ENCODE results near the gene EMX2.
"Not testable (repeated sequence)": the region's sequence is repeated elsewhere in the genome, so short reads cannot be mapped to it uniquely, and the experiment has no call there.

The EMX2 gene

GRCh38 chr10:117542706-117543224, at the start of gene EMX2:
Gene EMX2, plus strand, starts transcription at chr10:117542746. Its CDS starts 522 bp downstream, at chr10:117543268.
- DNase-seq: no peak

GRCh38 chr10:117496031-117496430, 46.5 kb upstream of the EMX2 start:
- no peak for DNase-seq

- peak; percentile 21 for DNase-seq
These were observed 45.9 kb upstream of the EMX2 start for GRCh38 chr10:117496616-117497028.

GRCh38 chr10:117497736-117498135, 44.8 kb upstream of the EMX2 start:
- DNase-seq: no peak

GRCh38 chr10:117499248-117500105, 43.1 kb upstream of the EMX2 start:
- no peak for DNase-seq

- DNase-seq: no peak
These were observed 42.1 kb upstream of the EMX2 start for GRCh38 chr10:117500456-117500855.

GRCh38 chr10:117501460-117502035, 41.0 kb upstream of the EMX2 start:
- no peak for DNase-seq

GRCh38 chr10:117502421-117503243, 39.9 kb upstream of the EMX2 start:
- no peak for DNase-seq

- DNase-seq: no peak
These were observed 39.0 kb upstream of the EMX2 start for GRCh38 chr10:117503244-117504205.

GRCh38 chr10:117504562-117504961, 38.0 kb upstream of the EMX2 start:
- no peak for DNase-seq

GRCh38 chr10:117507081-117507480, 35.5 kb upstream of the EMX2 start:
- DNase-seq: not testable (repeated sequence)

GRCh38 chr10:117509573-117509972, 33.0 kb upstream of the EMX2 start:
- DNase-seq: no peak

GRCh38 chr10:117511601-117512390, 30.8 kb upstream of the EMX2 start:
- DNase-seq: no peak

- no peak for DNase-seq
These were observed 27.6 kb upstream of the EMX2 start for GRCh38 chr10:117514971-117515370.

- DNase-seq: no peak
These were observed 25.9 kb upstream of the EMX2 start for GRCh38 chr10:117516681-117517080.

- DNase-seq: no peak
These were observed 24.3 kb upstream of the EMX2 start for GRCh38 chr10:117518246-117518645.

GRCh38 chr10:117519286-117519685, 23.3 kb upstream of the EMX2 start:
- DNase-seq: no peak

GRCh38 chr10:117519879-117520278, 22.7 kb upstream of the EMX2 start:
- no peak for DNase-seq

GRCh38 chr10:117530791-117531190, 11.8 kb upstream of the EMX2 start:
- DNase-seq: no peak

GRCh38 chr10:117531371-117532002, 11.1 kb upstream of the EMX2 start:
- DNase-seq: no peak

GRCh38 chr10:117532003-117532385, 10.6 kb upstream of the EMX2 start:
- DNase-seq: no peak
